H1 (cell line): ENCODE data around the gene DDX31. TPM values are rescaled to one million over a fixed set of nuclear protein-coding genes. Genes with fewer than 3 reads are reported as not detected.

Source experiments
- CTCF ChIA-PET: fragments of 300-600 bp; sonication (Branson Sonifier 250); formaldehyde crosslinking; loops from one replicate; lab custom pipeline; 2021; ENCODE audit not compliant: partially characterized antibody; lab: Charles Lee
- POLR2A ChIA-PET: fragments of 300-600 bp; sonication (Branson Sonifier 250); formaldehyde crosslinking; loops from one replicate; lab custom pipeline; 2021; ENCODE audit warnings: inconsistent platforms; ENCODE audit not compliant: partially characterized antibody; lab: Charles Lee
- DNase-seq, 2 experiments: peaks; one replicate each; pipeline versions ENCODE4 v3.0.0 to v3.0.0-alpha.2; 2010 to 2022; ENCODE audit warnings: low spot score in 2 of 2, low read depth in 1 of 2, mixed read lengths in 1 of 2
- FAIRE-seq: peaks from 2 replicates; lab custom pipeline; 2011; peaks lifted over from hg19 to GRCh38; lab: Jason Lieb, UNC
- H2AFZ ChIP-seq: 2 replicates; pipeline ENCODE4 v1.8.1; 2012; ENCODE audit warnings: low read length, inconsistent platforms
- H2AK5ac ChIP-seq: 2 replicates; pipeline ENCODE4 v1.6.1; 2013; ENCODE audit warnings: low read depth, low read length
- H2BK120ac ChIP-seq: replicated peaks from 2 replicates; pipeline ENCODE3; 2013; ENCODE audit warnings: low read depth, low read length, inconsistent platforms
- H2BK12ac ChIP-seq: 2 replicates; pipeline ENCODE4 v1.6.1; 2013; ENCODE audit warnings: low read depth, low read length
- H2BK15ac ChIP-seq: 2 replicates; pipeline ENCODE4 v1.6.1; 2013; ENCODE audit warnings: low read length
- H2BK20ac ChIP-seq: 2 replicates; pipeline ENCODE4 v1.6.1; 2013; ENCODE audit warnings: low read length
- H2BK5ac ChIP-seq: 2 replicates; pipeline ENCODE4 v1.6.1; 2013; ENCODE audit warnings: low read depth, low read length
- H3K14ac ChIP-seq: 2 replicates; pipeline ENCODE4 v1.6.1; 2013; ENCODE audit warnings: inconsistent platforms; ENCODE audit not compliant: insufficient read length
- H3K18ac ChIP-seq: 2 replicates; pipeline ENCODE4 v1.6.1; 2013; ENCODE audit warnings: low read length; ENCODE audit errors: extremely low read depth
- H3K23ac ChIP-seq: 2 replicates; pipeline ENCODE4 v1.6.1; 2013; ENCODE audit warnings: inconsistent platforms; ENCODE audit not compliant: insufficient read length
- H3K23me2 ChIP-seq: 2 replicates; pipeline ENCODE4 v1.6.1; 2013; ENCODE audit warnings: low read depth, low read length
- H3K27ac ChIP-seq: 2 replicates; pipeline ENCODE4 v1.6.1; 2011; ENCODE audit warnings: low read depth, low read length, inconsistent platforms
- H3K27me3 ChIP-seq, 4 experiments: replicated peaks in 1 of 4; 1 replicate in 1 of 4; 2 replicates in 3 of 4; pipeline versions ENCODE4 v1.6.1 to v1.8.1; 2011 to 2013; ENCODE audit warnings: low read length in 3 of 4, mild to moderate bottlenecking in 3 of 4, inconsistent platforms in 2 of 4, mixed read lengths in 2 of 4, moderate library complexity in 1 of 4; ENCODE audit not compliant: control insufficient read depth in 3 of 4, insufficient read depth in 3 of 4; ENCODE audit errors: extremely low read depth in 1 of 4
- H3K36me3 ChIP-seq, 4 experiments: 2 replicates each; pipeline versions ENCODE4 v1.6.1 to v1.8.1; 2011 to 2013; ENCODE audit warnings: mild to moderate bottlenecking in 4 of 4, low read length in 3 of 4, moderate library complexity in 2 of 4, control low read depth in 1 of 4, inconsistent platforms in 1 of 4; ENCODE audit not compliant: insufficient read depth in 4 of 4, control insufficient read depth in 2 of 4
- H3K4ac ChIP-seq: replicated peaks from 2 replicates; pipeline ENCODE3; 2013; ENCODE audit warnings: low read length, low read depth, mixed read lengths, inconsistent platforms; ENCODE audit not compliant: insufficient read length
- H3K4me1 ChIP-seq, 4 experiments: replicated peaks in 1 of 4; 1 replicate in 1 of 4; 2 replicates in 3 of 4; pipeline versions ENCODE4 v1.6.1 to v1.8.1; 2011 to 2013; ENCODE audit warnings: low read length in 3 of 4, inconsistent platforms in 2 of 4, mixed read lengths in 1 of 4; ENCODE audit not compliant: insufficient read depth in 4 of 4, control insufficient read depth in 3 of 4
- H3K4me2 ChIP-seq, 2 experiments: 2 replicates each; pipeline versions ENCODE4 v1.6.1 to v1.8.1; 2011 to 2013; ENCODE audit warnings: low read depth in 2 of 2, low read length in 2 of 2, control low read depth in 1 of 2, inconsistent platforms in 1 of 2, mild to moderate bottlenecking in 1 of 2; ENCODE audit not compliant: insufficient read depth in 1 of 2
- H3K4me3 ChIP-seq, 4 experiments: fragments of 200-600, 300-600 bp in 1 of 4; sonication (generic), shearing (Covaris generic), sonication (Bioruptor Twin) in 1 of 4; 2 replicates each; pipeline versions ENCODE4 v1.5.1 to v1.8.1; 2011 to 2016; ENCODE audit warnings: low read length in 4 of 4, low read depth in 3 of 4, control low read depth in 2 of 4, inconsistent platforms in 2 of 4, mild to moderate bottlenecking in 2 of 4, mixed read lengths in 1 of 4, moderate library complexity in 1 of 4; ENCODE audit not compliant: insufficient read depth in 2 of 4; ENCODE audit errors: extremely low read depth in 1 of 4
- H3K56ac ChIP-seq: replicated peaks from 2 replicates; pipeline ENCODE3; 2013; ENCODE audit warnings: low read depth, mild to moderate bottlenecking, mixed read lengths, low read length, inconsistent platforms; ENCODE audit not compliant: insufficient read length
- H3K79me1 ChIP-seq: 2 replicates; pipeline ENCODE4 v1.6.1; 2013; ENCODE audit warnings: low read depth, low read length, control low read depth
- H3K79me2 ChIP-seq, 2 experiments: 2 replicates each; pipeline versions ENCODE4 v1.6.1 to v1.8.1; 2012 to 2013; ENCODE audit warnings: low read length in 2 of 2, mild to moderate bottlenecking in 2 of 2, inconsistent platforms in 1 of 2; ENCODE audit not compliant: insufficient read depth in 2 of 2, control insufficient read depth in 1 of 2
- H3K9ac ChIP-seq, 4 experiments: replicated peaks in 1 of 4; 1 replicate in 1 of 4; 2 replicates in 3 of 4; pipeline versions ENCODE4 v1.6.1 to v1.8.1; 2011 to 2013; ENCODE audit warnings: low read depth in 3 of 4, low read length in 3 of 4, control low read depth in 2 of 4, mild to moderate bottlenecking in 2 of 4, moderate library complexity in 2 of 4, inconsistent platforms in 1 of 4; ENCODE audit errors: extremely low read depth in 1 of 4
- H3K9me3 ChIP-seq, 2 experiments: 2 replicates each; pipeline versions ENCODE4 v1.6.1 to v1.8.1; 2012 to 2013; ENCODE audit warnings: mild to moderate bottlenecking in 2 of 2, moderate library complexity in 2 of 2, control low read depth in 1 of 2, inconsistent platforms in 1 of 2, low read depth in 1 of 2, low read length in 1 of 2, mixed read lengths in 1 of 2; ENCODE audit not compliant: insufficient read depth in 2 of 2
- H4K20me1 ChIP-seq, 2 experiments: replicated peaks in 1 of 2; 2 replicates each; pipeline versions ENCODE3 to v1.8.1; 2011 to 2013; ENCODE audit warnings: inconsistent platforms in 2 of 2, low read length in 2 of 2, mild to moderate bottlenecking in 1 of 2; ENCODE audit not compliant: insufficient read depth in 2 of 2, control insufficient read depth in 1 of 2
- H4K5ac ChIP-seq: 2 replicates; pipeline ENCODE4 v1.6.1; 2013; ENCODE audit warnings: low read length, low read depth, mixed read lengths, inconsistent platforms; ENCODE audit not compliant: insufficient read length
- H4K8ac ChIP-seq: 2 replicates; pipeline ENCODE4 v1.8.0; 2013; ENCODE audit warnings: mild to moderate bottlenecking, moderate library complexity, low read length, inconsistent platforms; ENCODE audit not compliant: insufficient read depth; ENCODE audit errors: extremely low read depth
- H4K91ac ChIP-seq: replicated peaks from 2 replicates; pipeline ENCODE3; 2013; ENCODE audit warnings: low read length, mixed read lengths, inconsistent platforms; ENCODE audit not compliant: insufficient read length
- ATF3 ChIP-seq: IDR thresholded peaks from 2 replicates; pipeline ENCODE4 v1.6.1; 2011; ENCODE audit warnings: low read depth, mild to moderate bottlenecking, low read length; ENCODE audit not compliant: insufficient read depth
- CBX8 ChIP-seq: fragments of 300-800, 300-1000 bp; sonication (generic); IDR thresholded peaks from 2 replicates; pipeline ENCODE4 v1.7.1; 2016; ENCODE audit warnings: low read depth, low read length, borderline replicate concordance
- CHD2 ChIP-seq: IDR thresholded peaks from 2 replicates; pipeline ENCODE4 v1.6.1; 2012; ENCODE audit warnings: low read length, improper control_type of control experiment
- CTBP2 ChIP-seq: IDR thresholded peaks from 2 replicates; pipeline ENCODE4 v1.7.0; 2011; ENCODE audit warnings: borderline replicate concordance, mild to moderate bottlenecking, moderate library complexity, mixed read lengths, low read length; ENCODE audit not compliant: insufficient read depth, insufficient read length
- E2F6 ChIP-seq: IDR thresholded peaks from 2 replicates; pipeline ENCODE4 v1.6.1; 2012; ENCODE audit warnings: inconsistent platforms
- EP300 ChIP-seq, 2 experiments: IDR thresholded peaks; 1 replicate in 1 of 2; 2 replicates in 1 of 2; pipeline ENCODE4 v1.6.1; 2011 to 2012; ENCODE audit warnings: low read depth in 2 of 2, low read length in 2 of 2, mild to moderate bottlenecking in 2 of 2, borderline replicate concordance in 1 of 2, inconsistent platforms in 1 of 2, moderate library complexity in 1 of 2
- EZH2 ChIP-seq: fragments of 200-600 bp; sonication (generic); IDR thresholded peaks from 2 replicates; pipeline ENCODE4 v1.7.1; 2012; ENCODE audit warnings: low read depth, mild to moderate bottlenecking, moderate library complexity, low read length, inconsistent platforms; ENCODE audit not compliant: severe bottlenecking
- KDM1A ChIP-seq: fragments of 200-600, 300-600 bp; sonication (generic); IDR thresholded peaks from 2 replicates; pipeline ENCODE4 v1.7.1; 2016; ENCODE audit warnings: mild to moderate bottlenecking, low read length, borderline replicate concordance
- POLR2A ChIP-seq, 2 experiments: IDR thresholded peaks; 1 replicate in 1 of 2; 2 replicates in 1 of 2; pipeline ENCODE4 v1.6.1; 2011; ENCODE audit warnings: low read depth in 2 of 2, low read length in 2 of 2, mild to moderate bottlenecking in 2 of 2; ENCODE audit errors: control extremely low read depth in 1 of 2
- RXRA ChIP-seq: IDR thresholded peaks from 2 replicates; pipeline ENCODE4 v1.6.1; 2011; ENCODE audit warnings: low read depth, mild to moderate bottlenecking, low read length, moderate library complexity; ENCODE audit not compliant: insufficient read depth
- SP1 ChIP-seq: IDR thresholded peaks from 2 replicates; pipeline ENCODE4 v1.6.1; 2011; ENCODE audit warnings: low read depth, low read length
- SP4 ChIP-seq: IDR thresholded peaks from 2 replicates; pipeline ENCODE4 v1.6.1; 2012; ENCODE audit warnings: low read length, inconsistent platforms
- TEAD4 ChIP-seq: IDR thresholded peaks from 2 replicates; pipeline ENCODE4 v1.6.1; 2012; ENCODE audit warnings: low read depth, low read length, inconsistent platforms, mixed read lengths
- ZNF274 ChIP-seq: IDR thresholded peaks from 2 replicates; pipeline ENCODE4 v1.7.0; 2012; ENCODE audit warnings: low read length, borderline replicate concordance; ENCODE audit errors: extremely low read depth
- WGBS, 2 experiments: shearing (Covaris generic) in 1 of 2; methylation state at CpG; one replicate each; pipeline versions ENCODE4 v1.1.6 to v1.1.7; 2013 to 2015; ENCODE audit warnings: low lambda C conversion rate in 2 of 2, mixed read lengths in 2 of 2, inconsistent platforms in 1 of 2, low coverage in 1 of 2, missing lambda C conversion rate in 1 of 2; ENCODE audit not compliant: insufficient replicate concordance in 2 of 2, insufficient coverage in 1 of 2, insufficient read length in 1 of 2; ENCODE audit errors: extremely low coverage in 1 of 2, missing lambda C conversion rate in 1 of 2; 5-methylcytosine and 5-hydroxymethylcytosine counted together
- polyA plus RNA-seq, 7 experiments: library from polyadenylated mRNA; depleted of rRNA in 3 of 7; stranded (reverse) in 5 of 7; unstranded in 2 of 7; fragments of >200 nt in 5 of 7; fragments of 200-250 nt in 2 of 7; gene quantifications; 1 replicate in 5 of 7; 2 replicates in 1 of 7; 4 replicates in 1 of 7; pipeline versions ENCODE4 v1.2.1 to v1.2.3, GENCODE V29; 2011 to 2013; ENCODE audit warnings: missing spikeins in 2 of 7, mixed read lengths in 2 of 7
- total RNA-seq: library from RNA; stranded (reverse); fragmentation: NEBNext Ultra II Directional; extraction: Animal tissue kit (Norgen Biotek cat#: 25700); gene quantifications from 2 replicates; pipeline ENCODE4 v1.2.1, GENCODE V29; 2021

The DDX31 gene
- total and polyA plus RNA-seq, 2 of the 8 experiments (the other 6 are each of a cell fraction or from before 2014, with no cell fraction given), result 9.5 to 23.7 TPM

- no peak overlapping the region for H2BK120ac ChIP-seq
- H4K20me1 ChIP-seq, result peaks cover 0 to 3% of the 10 kb centered on the region in 2 experiments
- no peak overlapping the region for H2AFZ ChIP-seq
- H3K9me3 ChIP-seq, result no peaks in the 10 kb centered on the region
- no peak overlapping the region for H2AK5ac ChIP-seq
- no peak overlapping the region for H2BK15ac ChIP-seq
- H3K79me1 ChIP-seq, result no peaks in the 10 kb centered on the region
- H3K14ac ChIP-seq, result no peak overlapping the region
- H3K27ac ChIP-seq, result no peak overlapping the region
- no peak overlapping the region for H2BK5ac ChIP-seq
- no peaks in the 10 kb centered on the region for H3K79me2 ChIP-seq
- CTCF ChIA-PET, result no interaction called here
- H3K23me2 ChIP-seq, result no peaks in the 10 kb centered on the region
- H3K36me3 ChIP-seq, result peaks cover 0 to 24% (median 12%) of the 10 kb centered on the region in 4 experiments; a peak in 4 of 8 replicates
- no peaks in the 10 kb centered on the region for H3K4me1 ChIP-seq
- H4K8ac ChIP-seq, result no peak overlapping the region
- no peak overlapping the region for H3K4me2 ChIP-seq
- H3K23ac ChIP-seq, result no peak overlapping the region
- FAIRE-seq, result no peak
- no peak overlapping the region for H3K4me3 ChIP-seq
- 93% methylated on average over 12 of the region's 12 CpGs; no CpG with 5 or more reads in 1 of the 2 experiments for WGBS, 2 experiments
- POLR2A ChIA-PET, result no interaction called here
- no peak overlapping the region for H3K4ac ChIP-seq
- no peak overlapping the region for H4K5ac ChIP-seq
- no peak for DNase-seq
- H2BK20ac ChIP-seq, result no peak overlapping the region
- H3K18ac ChIP-seq, result no peak overlapping the region
- H2BK12ac ChIP-seq, result no peak overlapping the region
- H3K9ac ChIP-seq, result no peak overlapping the region
- no peaks in the 10 kb centered on the region for H3K27me3 ChIP-seq
- no peak overlapping the region for H4K91ac ChIP-seq
- no peak overlapping the region for H3K56ac ChIP-seq
- no peak for TF ChIP-seq CHD2
- no peak for TF ChIP-seq TEAD4
- no peak for TF ChIP-seq SP4
- no peak for TF ChIP-seq EZH2
- TF ChIP-seq ZNF274, result no peak
- TF ChIP-seq E2F6, result no peak
- no peak for TF ChIP-seq KDM1A
- no peak for TF ChIP-seq EP300 (IDR thresholded peaks at IDR 0.05; ENCODE audit: borderline replicate concordance in 1 of 2, low read depth in 2 of 2, low read length in 2 of 2)
- TF ChIP-seq ATF3, result no peak
- no peak for TF ChIP-seq CTBP2
- no peak for TF ChIP-seq CBX8
- TF ChIP-seq POLR2A (IDR thresholded peaks at IDR 0.05; ENCODE audit: control extremely low read depth in 1 of 2, low read depth in 2 of 2, low read length in 2 of 2), result no peak
- TF ChIP-seq RXRA, result no peak
- no peak for TF ChIP-seq SP1
Observed at GRCh38 chr9:132637801-132638200, 32.0 kb downstream of the DDX31 start.
